Measurements from ENCODE around the gene BBS9.
"Not testable (repeated sequence)": the region's sequence is repeated elsewhere in the genome, so short reads cannot be mapped to it uniquely, and the experiment has no call there.

BBS9 gene

DNA sequence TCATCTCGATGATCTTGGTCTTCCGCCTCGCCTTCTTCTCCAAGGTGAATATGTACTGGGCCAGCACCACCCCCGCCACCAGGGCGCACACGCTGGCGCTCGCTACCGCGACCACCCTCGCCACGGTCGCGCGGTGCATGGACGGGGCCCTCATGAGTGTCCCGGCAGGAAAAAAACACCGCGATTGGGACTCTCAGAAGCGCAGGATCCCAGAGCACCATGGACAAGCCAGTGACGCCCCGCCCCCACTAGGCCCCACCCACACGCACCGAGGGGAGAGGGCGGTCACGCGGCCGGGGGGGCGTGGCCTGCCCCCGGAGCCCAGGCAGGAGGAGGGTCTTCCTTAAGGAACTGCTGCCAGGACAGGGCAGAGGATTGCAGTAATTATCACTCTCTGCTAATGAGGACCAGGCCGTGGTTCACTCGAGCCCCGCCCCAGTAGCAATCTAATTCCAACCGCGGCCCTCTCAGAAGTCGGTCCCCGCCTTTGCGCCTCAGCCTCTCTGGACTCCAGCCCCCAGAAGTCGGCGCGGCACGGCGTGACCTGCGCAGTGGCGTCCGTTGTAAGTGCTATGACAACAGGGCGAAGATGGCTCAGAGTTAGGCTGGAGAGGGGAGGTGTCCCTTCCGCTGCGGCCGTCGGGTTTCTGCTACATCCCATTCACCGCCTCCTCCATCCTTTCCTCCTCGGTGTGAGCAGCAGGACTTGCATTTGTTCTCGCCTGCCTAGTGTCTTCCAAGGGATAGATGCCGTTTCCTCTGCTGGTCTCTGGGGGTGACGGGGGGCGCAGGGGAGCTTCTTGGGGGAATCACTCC is at the start of gene BBS9:
TSS of gene BBS9 (plus strand) at position 575 of the 816 bp plus-strand sequence. CDS start 16,689 bp downstream, outside the sequence.
- DNase-seq, result peak; percentile 91

DNA sequence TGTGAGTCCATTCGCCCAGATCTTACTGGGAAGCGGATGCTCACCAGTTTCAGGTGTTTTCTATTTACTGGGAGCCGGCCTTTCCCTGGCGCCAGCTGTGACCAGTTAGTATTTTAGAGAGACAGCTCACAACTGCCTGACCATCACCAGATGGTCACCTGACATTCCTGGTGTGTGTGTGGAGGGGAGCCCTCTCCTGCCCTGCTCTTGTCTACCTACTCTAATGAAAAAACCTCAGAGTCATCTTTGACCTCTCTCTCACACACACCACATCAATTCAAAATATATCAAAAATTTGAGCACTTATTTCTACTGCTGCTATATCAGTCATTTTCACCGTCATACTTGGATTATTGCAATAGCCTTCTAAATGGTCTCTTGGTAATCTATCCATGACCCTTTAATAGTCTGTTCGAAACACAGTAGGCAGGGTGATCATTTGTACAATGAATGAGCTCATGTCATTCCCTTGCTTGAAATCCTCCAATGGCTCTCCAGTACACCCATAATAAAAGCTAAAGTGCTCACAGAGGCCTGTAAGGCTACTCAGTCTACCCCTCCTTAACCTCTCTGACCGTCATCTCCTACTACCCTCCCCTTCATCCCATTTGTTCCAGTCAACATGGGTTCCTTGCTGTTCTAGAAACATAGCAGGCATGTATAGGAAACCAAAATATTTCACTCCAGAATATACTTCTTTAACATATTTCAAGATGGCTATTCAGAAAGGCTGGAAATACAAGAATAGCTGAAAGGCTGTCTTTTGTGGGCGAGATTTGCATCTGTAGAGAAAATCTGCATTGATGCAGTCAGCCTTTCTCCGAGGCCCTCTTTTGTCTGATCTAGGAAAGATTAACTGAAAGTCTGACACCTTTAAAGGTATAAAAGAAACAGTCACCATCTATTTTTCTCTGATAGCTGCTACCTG is 49.3 kb upstream of the BBS9 start:
- no peak for DNase-seq

DNA sequence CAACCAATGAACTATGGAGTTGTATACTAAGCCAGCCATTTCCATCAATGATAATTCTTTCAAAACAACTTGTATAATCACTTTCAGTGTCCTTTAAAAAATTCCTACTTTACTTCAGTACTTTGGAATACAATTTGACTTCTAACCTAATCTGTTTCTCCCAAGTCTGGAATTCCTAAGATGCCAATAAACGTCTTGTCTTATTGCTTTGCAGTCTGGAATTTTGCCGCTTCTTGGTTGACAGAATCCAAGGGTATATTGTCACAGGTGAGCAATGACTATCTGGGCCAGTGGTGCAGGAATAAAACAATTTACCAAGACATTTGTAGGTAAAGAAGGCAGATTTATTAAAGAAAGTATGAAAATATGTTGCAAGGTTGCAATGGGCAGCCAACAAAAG is 42.0 kb upstream of the BBS9 start:
- DNase-seq, result no peak

DNA sequence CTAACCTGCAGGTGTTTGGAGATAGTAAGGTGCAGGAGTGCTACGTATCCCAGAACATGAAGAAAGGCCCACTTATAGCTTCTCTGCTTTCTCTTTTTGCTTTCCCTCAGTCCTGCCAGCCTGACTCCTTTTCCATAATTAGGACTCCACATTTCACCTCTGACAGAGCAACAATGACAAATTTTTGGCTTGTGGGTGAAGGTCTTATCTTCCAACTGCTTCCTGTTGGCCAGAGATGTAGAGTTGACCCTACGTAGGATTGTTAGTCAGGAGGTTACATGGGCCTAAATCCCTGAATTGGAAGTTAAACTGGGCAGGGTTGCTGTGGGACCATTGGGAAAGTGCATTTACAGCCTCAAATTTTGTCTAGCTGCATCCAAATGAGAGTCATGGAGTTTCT is 41.5 kb upstream of the BBS9 start:
- DNase-seq, result no peak

DNA sequence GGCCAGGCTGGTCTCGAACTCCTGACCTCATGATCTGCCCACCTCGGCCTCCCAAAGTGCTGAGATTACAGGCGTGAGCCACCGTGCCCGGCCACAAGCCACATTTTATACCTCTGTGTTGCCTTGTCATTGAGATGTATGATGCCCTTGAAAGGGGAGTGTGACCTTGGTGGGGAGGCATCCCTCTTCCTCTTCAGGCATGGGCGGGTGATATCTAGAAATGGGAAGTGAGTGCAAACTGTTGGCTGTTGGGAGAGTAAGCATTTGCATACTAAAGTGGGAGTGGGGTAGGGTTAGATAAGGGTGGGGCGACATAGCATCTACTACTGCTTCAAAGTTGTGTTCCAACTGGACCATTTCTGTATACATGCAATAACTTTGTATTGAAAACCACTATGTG is 40.2 kb upstream of the BBS9 start:
- no peak for DNase-seq

DNA sequence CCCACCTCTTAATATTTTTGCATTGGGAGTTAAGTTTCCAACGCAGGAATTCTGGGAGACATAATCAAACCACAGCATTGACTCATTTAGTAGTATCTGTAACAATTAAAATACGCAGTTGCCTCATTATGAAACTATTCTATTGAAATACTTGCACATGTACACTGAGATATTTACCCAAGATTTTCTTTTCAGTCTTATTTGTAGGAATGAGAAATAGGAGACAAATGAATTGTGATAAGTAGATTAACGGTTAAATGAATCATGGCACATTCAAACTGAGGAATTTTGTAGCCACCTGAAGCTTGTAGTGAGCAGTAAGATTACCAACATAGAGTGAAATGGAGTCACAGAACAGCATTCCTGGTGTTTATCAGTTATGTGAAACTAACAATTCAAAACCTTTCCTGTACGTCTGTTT is 38.2 kb upstream of the BBS9 start:
- DNase-seq, result no peak

DNA sequence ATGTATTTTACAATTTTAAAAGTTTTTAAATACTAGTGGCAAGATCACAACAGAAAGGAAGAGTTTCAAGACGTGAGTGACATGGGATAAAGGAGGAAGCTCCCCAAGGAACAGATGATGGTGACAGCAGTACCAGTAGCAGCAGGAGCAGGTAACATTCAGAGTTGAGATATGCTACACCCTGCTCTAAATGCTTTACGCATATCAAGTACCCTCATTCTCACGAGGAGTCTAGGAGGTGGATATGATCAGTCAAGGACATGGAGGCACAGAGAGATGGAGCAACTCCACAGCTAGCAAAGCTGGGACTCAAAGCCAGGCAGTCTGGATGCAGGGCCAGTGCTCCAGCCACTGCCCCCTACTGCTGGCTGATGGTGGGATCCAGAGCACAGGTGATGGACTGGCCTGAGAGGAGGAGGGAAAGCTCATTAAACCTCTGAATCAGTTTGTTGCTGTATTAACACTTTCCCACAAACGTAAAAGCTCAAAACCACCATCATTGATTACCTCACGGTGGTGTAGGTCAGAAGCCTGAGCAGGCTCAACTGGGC is 37.6 kb upstream of the BBS9 start:
- DNase-seq, result no peak

DNA sequence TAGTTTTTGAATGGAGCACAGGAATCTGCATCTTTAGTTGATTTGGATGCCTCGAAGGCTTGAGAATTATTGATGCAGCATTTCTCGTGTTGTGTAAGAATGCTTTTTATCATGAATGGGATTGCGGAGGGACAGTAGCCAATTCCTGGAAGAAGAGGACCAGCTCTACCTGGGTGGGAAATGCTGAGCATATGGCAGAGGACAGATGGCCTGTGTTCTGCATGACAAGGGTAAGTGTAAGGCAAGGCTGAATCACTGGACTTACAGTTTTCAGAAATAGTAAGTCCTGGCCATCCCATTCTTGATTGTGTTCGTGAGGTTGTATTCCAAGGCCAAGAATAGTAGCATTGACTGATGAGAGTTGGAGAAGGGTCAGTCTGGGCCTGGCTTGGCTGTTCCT is 36.1 kb upstream of the BBS9 start:
- no peak for DNase-seq

DNA sequence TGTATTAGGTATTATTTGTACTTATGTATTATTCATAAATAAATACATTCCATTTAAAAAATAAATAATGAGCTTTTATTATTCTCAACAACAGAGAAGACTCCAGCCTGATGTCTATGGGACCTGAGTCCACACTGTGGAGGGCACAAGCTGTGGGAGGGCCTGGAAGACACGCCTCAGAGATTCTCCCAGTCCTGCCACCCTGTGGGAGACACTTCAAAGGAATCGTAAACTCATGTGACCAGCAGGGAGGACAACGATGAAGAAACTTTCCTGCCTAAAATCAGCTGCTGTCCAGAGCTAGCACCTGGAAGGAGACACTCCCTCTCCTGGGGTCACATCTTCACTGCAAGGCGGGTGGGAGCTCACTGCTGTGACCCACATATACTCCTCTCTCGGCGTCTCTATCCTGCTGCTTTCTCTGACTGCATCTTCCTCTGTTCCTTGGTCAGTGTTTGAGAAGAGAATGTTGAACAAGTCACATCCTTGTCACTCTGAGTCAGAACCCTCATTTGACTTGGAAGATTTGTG is 34.6 kb upstream of the BBS9 start:
- DNase-seq, result not testable (repeated sequence)

DNA sequence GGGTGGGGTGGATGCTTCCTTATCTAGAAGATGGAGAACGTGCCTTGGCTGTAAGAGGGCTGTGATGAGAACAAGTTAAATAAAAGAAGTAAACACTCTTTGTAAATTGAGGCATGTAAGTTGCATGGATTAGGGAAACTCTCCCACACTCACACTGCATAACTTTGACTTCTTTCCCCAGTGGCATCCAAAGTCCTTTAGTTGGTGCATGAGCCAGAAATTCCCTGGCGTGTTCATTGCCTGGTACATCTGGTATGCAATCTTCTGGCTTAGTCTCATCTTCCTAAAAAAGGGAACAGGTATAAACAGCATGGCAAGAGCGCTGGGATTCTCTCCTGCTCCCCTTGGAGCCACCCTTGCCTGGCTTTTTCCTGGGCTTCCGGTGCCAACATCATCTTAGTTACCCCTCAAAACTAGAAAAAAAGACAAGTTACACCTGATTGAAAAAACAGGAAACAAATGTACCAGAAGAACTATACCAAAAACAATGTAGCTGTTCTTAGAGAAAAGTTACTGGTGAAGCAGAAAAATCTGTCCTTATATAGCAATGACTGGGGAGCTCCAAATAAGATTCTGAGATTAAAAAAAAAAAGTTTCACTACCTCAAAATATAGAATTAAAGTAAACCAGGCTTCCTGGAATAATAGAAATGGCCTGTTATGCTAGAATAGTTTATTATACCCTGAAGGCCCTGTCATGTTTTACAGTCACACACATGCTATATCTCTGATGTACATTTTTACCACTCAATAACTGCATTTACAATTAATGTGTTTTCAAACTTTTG is 30.0 kb upstream of the BBS9 start:
- no peak for DNase-seq

DNA sequence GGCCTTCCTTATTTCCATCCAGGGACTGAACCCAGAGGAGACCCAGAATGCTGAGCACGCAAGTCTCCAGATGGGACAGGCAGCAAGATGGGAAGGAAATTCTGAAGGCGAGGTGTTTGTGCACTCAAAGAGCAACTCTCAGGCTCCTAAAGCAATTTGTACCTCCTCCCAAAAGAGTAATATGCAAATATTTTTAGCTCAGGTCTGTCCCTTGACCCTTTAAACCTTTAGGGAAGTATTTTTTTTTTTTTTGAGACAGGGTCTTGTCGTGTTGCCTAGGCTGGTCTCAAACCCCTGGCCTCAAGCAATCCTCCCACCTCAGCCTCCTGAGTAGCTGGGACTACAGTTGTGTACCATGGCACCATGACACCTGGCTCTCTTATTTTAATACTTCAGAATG is 28.6 kb upstream of the BBS9 start:
- no peak for DNase-seq

DNA sequence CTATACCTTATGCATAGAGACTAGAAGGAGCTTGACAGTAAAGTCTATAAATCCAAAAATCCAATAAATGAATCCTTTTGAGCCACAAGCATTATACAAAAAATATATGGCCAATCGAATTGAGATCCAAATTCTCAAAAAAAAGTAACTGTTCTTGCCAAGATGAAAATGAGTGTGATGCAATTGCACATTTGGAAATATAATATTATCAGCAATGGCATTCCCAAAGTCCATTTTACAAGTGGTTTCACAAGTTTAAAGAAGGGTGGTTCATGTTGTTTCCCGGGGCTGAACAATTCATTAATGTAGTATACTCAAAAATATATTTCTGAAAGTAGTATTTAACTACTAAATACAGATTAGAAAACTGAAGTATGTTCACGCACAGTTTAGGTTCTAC is 27.5 kb upstream of the BBS9 start:
- DNase-seq, result no peak

DNA sequence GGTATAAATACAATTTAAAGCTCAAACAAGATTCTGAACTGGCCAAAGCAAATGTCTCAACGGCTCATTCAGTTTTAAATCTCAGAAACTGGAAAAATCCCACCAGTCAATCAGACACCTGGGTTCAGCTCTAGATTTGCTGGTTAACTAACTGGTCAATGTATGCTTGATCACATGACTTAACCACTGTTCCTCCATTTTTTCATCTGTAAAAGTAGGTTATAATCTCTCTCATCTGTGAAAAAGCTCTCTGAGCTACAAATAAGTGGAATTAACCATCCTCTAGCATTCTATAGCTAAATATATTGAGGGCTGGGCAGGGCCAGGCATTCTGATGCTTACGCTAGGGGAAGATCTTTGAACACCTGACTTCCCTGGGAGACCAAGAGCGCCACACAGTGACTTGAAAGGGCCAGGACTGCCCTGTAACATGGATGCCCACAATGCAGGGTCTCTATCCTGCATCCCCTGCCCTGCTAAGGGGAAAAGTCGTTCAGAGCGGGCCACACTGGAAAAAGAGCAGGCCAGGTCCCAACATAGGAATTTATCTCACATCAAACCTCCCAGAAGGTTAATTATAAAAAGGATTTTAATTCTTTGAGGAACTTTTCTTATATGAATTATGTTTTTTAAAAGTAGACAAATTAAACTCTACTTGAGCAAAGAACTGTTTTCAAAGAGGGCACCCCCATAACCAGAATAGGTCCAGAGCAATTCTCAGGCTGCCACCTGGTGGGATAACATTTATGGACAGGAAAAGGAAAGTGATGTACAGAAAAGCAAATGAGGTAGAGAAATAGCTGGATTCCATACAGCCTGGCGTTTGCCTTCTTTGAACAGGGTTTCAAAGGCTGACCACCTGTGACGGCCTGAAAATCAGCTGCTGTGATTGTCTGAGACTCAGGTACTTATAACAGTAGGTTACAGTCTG is 22.0 kb upstream of the BBS9 start:
- peak; percentile 5 for DNase-seq

DNA sequence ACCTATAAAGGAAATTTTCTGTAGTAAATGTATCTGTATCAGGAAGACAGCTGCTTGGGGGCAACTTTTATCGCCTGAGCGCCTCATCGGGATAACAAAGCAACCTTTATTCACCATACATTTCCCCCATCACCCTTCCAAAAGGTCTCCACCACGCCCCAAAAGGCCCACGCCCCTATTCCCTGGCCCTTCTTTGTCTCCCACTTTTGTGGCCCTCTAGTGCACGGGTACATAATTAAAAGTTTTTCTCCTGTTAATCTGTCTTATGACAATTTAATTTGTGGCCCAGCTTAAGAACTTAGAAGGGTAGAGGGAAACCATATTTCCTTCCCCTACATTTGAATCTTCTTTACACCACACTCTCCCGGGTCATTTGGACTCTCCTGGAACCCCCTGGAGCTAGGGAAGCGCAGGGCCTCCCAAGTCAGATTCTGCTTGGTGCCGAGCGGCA is 20.8 kb upstream of the BBS9 start:
- DNase-seq, result no peak

DNA sequence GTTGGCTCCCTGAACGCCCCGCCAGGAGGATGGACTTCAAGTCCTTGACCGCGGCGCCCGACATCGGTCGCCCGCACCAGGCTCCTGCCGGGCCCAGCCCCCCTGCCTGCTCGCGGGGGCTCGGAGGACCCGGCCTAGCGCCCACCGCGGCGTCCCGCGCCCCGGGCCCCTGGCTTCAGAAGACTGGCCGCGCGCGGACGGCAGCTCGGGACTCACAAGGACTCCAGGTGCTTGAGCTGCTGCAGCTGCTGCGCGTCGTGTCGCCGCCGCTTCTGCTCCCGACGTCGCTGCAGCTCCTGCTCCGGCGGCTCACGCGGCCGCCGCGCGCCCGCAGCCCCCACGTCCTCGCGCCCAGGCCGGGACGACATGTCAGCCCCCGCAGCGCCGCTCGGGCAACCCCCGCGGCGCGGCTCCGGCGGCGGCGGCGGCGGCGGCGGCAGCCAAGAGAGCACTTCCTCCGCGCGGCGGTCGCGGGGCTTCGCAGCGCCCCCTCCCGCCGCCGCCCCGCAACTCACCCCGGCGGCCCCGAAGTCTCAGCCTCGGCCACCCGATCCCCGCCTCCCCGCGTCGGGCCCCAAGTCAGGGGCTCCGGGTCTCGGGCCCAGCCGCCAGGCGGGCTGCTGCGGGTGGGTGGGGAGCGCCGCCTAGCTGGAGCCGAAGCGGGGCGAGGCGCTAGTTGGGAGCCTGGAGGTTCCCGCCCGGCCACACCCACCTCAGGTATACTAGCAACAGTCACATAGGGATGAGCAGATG is 20.2 kb upstream of the BBS9 start, which contains the start of gene RP9:
TSS of gene RP9 (minus strand) at position 400 of the 753 bp plus-strand sequence. CDS start at position 368, 32 bp downstream.
- DNase-seq, result peak; percentile 74

DNA sequence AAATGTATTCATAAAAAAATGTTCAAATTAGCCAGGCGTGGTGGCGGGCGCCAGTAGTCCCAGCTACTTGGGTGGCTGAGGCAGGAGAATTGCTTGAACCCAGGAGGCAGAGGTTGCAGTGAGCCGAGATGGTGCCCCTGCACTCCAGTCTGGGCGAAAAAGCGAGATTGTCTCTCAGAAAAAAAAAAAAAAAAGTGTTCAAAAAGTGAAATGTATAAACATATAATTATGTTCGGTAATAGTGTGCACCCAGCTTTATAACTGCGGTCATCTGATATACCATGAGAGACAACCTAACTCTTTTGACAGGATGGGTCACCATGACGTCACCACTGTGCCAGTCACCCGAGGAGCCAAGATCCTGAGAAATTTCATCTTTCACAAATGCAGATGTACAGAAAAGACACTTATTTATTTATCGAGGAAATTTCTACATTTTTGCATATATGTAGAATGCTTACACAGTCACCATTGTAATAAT is 19.6 kb upstream of the BBS9 start:
- no peak for DNase-seq

DNA sequence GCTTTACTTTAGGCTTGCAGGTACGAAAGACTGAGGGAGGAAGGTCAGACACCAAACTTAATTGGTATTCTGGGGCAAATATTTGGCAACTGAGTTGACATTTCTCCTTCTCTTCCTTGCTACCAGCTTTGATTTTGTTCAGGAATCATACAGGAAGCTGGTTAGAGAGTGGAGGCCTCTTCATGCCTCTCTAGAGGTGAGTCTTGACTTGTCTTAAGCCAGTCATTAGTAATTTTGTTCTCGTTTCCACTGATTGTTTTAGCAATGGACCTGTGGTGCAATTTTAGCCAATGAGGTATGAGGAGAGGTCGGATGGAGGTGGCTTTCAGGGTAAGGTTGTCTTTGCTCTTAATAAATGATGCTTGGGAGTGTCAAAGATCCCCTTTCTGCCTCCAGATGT is 17.8 kb upstream of the BBS9 start:
- DNase-seq, result no peak

DNA sequence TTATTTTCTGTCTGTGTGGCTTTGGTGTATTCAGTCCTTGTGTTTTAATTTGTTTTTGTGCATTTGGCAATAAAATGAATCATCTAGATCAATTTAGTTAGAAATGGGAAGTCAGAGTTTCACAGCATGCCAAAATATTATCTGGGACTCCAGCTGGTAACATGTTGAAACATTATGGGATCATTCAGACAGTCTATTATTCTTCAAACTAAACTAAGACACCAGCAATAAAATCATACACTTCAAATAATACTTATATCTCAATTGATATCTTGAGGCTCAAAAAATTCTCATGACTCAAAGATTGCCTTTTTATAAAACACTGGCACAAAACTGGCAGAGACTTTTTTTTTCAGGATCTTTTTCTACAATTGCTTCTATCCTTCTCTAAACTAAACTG is 14.4 kb upstream of the BBS9 start:
- DNase-seq, result no peak

DNA sequence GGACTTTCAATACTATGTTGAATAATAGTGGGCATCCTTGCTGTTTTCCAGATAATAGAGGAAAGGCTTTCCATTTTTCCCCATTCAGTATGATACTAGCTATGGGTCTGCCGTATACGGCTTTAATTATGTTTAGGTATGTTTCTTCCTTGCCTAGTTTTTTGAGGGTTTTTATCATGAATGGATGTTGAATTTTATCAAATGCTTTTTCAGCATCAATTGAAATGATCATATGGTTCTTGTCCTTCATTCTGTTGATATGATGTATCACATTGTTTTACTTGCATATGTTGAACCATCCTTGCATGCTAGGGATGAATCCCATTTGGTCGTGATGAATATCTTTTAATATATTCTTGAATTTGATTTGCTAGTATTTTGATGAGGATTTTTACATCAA is 11.0 kb upstream of the BBS9 start:
- no peak for DNase-seq

DNA sequence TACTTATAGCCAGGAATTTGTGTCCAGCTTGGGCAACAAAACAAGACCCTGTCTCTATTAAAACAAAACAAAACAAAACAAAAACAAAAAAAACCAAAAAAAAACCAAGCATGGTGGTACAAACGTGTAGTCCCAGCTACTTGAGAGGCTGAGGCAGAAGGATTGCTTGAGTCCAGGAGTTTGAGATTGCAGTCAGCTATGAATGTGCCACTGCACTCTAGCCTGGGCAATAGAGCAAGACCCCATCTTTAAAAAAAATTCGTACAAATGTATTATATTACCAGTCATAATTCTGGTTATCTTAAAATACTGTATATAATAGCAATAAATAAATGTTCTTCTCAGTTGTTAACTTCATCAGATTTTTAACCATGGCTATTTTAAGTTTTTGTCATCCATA is 2.3 kb upstream of the BBS9 start:
- DNase-seq, result no peak

Data from NCI-H1092 (cell line).